Anterior cingulate cortex (tissue), 58 donors: ENCODE data around the gene FXYD1.

Experiments
- DNase-seq, 58 donors: peaks; one replicate each; lab custom pipeline; 2025; lab: John Stamatoyannopoulos, UW

Gene FXYD1

DNA sequence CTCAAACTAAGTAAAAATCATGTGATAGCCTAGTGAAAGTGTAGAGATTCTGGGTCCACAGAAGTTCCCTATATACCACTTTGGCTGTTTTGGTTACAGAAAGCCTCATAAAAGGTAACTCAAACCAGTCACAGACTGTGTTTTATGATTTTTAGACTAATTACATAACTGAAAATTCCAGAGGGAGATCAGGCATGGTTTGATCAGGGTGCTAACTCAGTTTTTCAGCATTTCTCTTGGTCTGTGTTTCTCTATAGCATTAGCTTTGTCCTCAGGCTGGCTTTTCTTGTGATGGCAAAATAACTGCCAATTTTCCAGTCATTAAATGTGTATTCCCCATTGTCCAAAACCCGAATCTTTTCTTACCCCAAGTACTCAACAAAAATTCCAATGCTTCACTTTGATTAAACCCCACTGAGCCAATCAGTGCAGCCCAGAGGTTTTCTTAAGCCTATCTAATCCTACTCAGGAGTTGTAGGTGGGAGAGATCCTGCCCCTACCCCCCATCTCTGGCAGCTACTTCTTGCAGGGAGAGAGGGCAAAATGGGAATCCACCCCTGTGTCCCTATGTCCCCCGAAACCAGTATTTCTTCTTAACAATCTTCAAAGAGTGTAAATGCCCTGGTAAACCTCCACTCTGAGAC lies 31.6 kb upstream of the FXYD1 start:
- DNase-seq = no peak

- DNase-seq = peak in 53 of 58 donors; percentile 14 to 94 (median 72)
Measured at GRCh38 chr19:35107545-35107944, 31.1 kb upstream of the FXYD1 start.

DNA sequence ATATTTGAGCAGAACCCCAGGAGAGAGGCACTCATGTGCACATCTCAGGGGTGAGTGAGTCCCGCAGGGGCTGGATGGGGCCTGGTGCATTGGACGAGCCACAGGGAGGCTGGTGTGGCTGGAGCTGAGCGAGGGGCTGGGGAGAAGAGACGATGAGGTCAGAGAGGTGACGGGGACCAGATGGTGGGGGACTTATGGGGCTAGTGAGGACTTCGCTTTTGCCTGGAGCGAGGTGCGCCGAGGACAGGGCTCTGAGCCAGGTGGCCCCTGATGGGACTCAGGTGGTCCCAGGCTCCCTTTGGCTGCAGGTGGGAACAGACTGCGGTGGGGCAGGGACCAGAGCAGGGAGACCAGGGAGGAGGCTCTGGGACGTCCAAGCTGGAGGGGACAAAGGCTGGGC lies 29.9 kb upstream of the FXYD1 start:
- DNase-seq = no peak

GRCh38 chr19:35109395-35110112 lies 29.1 kb upstream of the FXYD1 start:
- peak in 45 of 58 donors; percentile 14 to 81 (median 48) for DNase-seq

GRCh38 chr19:35110974-35111373 lies 27.6 kb upstream of the FXYD1 start:
- no peak for DNase-seq

- no peak for DNase-seq
Measured at GRCh38 chr19:35112995-35113688, 25.5 kb upstream of the FXYD1 start.

GRCh38 chr19:35114353-35115176 lies 24.1 kb upstream of the FXYD1 start:
- peak in 56 of 58 donors; percentile 38 to 93 (median 79) for DNase-seq

DNA sequence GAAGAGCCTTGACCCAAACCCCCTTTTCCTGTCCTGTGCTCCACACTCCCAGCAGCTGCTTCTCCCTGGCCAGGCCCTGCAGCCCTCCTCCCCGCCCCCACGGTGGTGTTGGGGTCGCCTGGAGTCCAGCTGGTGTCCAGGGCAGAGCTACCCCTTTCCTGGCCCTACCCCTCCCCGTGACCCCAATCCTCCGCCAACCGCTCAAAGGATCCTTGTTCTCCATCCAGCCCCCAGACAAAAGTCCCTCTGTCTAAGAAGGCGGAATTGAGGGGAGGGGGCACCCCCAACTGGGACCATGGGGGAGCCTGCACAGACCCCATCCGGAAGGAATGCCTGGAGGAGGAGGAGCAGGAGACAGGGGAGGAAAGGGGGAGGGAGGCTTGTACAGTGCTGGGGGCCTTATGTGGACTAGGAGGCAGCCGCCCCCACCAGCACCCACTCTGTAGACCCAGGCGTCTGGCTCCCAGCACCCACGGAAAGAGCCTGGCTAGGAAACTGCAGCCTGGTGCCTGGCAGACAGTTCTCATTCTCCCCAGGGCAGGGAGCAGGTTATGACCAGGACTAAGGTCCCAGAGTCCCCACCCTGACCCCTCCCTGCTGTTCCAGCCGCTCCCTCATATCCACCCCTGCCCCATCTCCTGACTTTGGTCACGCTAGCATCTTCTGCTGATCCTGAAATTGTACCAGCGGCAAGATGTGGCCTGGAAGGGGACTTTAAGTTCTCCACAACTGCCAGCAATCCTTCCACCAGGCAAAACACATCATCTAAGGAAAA lies 23.3 kb upstream of the FXYD1 start, which contains the start of gene FXYD3:
Gene FXYD3, plus strand, starts transcription at position 647 of the 775 bp plus-strand sequence. CDS start 3,554 bp downstream, outside the sequence.
- DNase-seq = peak in 57 of 58 donors; percentile 27 to 95 (median 84)

DNA sequence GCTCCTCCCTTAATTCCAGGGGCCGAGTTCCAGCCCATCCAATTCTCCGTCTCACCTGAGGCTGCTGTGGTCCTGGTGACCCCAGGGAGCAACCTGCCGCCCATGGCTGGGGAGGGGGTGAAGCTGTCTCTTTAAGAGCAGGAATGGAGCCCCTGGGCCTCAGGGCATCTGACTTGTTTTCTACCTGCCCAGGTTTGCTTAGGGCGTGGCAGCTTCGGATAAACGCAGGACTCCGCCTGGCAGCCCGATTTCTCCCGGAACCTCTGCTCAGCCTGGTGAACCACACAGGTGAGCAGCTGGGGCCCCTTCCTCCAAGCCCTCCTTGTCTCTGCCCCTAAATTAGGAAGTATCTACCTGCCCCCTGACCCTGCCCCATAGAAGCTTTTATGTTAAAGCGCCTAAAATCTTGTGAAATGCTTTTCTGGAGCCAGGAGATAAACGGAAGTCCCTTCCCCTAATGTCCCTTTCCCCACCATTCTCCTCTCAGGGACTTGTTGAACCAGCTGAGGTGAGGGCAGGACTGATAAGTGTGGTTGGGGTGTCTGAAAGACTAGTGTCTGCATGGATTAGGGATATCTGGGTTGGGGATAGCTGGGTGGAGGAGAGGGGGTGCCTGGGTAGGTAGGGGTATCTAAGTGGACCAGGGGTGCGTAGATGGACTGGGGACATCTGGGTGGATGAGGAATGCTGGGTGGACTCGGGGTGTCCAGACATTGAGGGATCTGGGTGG lies 22.4 kb upstream of the FXYD1 start:
- DNase-seq = no peak

DNA sequence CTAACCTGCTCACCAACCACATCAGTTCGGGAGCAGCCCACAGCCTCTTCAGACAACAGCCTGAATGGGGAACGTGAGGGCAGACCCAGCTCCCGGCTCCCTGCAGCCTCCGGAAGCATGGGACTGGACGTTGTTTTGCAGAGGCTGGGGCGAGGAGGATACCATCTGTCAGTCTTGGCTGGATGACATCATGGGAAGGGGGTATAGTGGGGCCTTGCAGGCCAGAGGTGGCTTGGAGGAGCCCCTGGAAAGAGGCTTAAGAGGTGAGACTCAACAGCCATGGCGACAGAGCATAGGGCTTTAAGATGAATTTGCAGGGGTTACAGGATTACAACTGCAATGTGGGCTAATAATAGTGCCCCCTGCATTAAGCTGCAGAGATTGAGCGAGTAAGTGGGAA lies 21.5 kb upstream of the FXYD1 start:
- no peak for DNase-seq

GRCh38 chr19:35117799-35118198 lies 20.8 kb upstream of the FXYD1 start:
- DNase-seq = no peak

GRCh38 chr19:35118268-35119020 lies 20.2 kb upstream of the FXYD1 start:
- DNase-seq = no peak

GRCh38 chr19:35119091-35119490 lies 19.5 kb upstream of the FXYD1 start:
- DNase-seq = no peak

DNA sequence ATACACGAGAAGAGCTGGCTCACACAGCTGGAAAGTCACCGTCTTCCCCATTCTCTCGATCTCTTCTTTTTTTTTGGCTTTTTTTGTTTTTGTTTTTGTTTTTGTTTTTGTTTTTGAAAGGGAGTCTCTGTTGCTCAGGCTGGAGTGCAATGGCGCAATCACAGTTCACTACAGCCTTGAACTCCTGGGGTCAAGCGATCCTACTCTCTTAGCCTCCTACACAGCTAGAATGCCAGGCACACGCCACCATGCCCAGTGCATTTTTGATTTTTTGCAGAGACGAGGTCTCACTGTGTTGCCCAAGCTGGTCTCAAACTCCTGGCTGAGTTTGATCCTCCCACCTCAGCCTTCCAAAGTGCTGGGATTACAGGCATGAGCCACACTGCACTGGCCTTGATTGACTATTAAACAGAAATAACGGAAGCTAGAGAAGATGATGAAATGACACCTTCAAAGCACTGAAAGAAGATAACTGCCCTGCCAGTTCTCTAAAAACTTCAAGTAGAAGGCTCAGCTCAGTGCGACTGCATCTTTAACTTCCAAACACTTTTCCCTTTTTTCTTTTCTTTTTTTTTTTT lies 19.0 kb upstream of the FXYD1 start:
- no peak for DNase-seq

- DNase-seq = peak in 21 of 58 donors; percentile 17 to 63 (median 29)
Measured at GRCh38 chr19:35120492-35120891, 18.1 kb upstream of the FXYD1 start.

GRCh38 chr19:35120898-35121297 lies 17.7 kb upstream of the FXYD1 start:
- no peak for DNase-seq

DNA sequence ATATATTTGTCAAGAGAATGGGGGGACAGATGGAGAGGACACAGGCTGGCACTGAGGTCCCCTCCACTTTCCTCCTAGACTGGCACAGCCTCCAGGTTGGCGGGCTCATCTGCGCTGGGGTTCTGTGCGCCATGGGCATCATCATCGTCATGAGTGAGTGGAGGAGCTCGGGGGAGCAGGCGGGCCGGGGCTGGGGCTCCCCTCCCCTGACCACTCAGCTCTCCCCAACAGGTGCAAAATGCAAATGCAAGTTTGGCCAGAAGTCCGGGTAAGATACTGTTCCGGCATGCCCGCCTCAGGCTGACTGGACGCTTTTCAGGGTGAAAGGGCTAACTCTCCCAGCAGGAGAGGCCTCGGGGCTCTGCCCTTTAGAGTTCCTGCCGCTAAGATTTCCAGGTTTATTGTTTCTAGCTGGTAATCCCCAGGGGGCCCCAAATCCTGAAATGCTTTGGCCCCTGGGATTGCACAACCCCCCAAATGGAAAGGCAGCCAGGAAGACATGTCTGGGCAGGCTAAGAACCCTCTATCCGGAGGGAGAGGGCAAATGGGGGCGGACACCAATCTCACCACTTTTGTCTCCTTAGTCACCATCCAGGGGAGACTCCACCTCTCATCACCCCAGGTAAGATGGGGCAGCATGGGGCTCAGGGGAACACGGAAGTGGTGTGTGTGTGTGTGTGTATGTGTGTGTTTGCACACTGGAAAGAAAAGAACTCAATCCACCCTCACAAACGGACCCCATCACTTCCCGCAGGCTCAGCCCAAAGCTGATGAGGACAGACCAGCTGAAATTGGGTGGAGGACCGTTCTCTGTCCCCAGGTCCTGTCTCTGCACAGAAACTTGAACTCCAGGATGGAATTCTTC lies 15.7 kb upstream of the FXYD1 start:
- DNase-seq = no peak
